ENCODE results near the gene ELMO1.

Gene ELMO1

DNA sequence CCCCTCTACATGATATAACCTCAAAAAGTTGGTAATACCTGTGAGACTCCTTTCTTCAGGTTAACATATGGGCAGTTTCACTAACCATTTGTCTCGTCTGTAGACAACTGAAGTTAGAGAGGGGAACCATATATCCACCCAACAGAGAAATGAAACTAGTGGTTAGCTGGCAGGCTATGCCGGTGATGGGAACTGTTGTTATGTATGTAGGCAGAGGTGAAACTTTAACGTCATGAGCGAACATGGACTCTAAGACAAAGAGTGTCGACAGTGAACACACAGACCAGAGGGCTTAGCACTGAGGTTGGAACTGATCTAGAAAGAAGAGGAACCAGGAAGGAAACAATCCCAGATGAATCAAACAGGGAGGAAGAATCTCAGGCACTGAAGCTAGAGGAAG, 112.4 kb downstream of the ELMO1 start:
- TF ChIP-seq, protein P1, sequence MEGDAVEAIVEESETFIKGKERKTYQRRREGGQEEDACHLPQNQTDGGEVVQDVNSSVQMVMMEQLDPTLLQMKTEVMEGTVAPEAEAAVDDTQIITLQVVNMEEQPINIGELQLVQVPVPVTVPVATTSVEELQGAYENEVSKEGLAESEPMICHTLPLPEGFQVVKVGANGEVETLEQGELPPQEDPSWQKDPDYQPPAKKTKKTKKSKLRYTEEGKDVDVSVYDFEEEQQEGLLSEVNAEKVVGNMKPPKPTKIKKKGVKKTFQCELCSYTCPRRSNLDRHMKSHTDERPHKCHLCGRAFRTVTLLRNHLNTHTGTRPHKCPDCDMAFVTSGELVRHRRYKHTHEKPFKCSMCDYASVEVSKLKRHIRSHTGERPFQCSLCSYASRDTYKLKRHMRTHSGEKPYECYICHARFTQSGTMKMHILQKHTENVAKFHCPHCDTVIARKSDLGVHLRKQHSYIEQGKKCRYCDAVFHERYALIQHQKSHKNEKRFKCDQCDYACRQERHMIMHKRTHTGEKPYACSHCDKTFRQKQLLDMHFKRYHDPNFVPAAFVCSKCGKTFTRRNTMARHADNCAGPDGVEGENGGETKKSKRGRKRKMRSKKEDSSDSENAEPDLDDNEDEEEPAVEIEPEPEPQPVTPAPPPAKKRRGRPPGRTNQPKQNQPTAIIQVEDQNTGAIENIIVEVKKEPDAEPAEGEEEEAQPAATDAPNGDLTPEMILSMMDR (conservative IDR thresholded peaks at IDR 0.05; ENCODE audit: low read length), result no peak
- DNase-seq (ENCODE audit: low read depth), result no peak
- no peak overlapping the region for H3K4me3 ChIP-seq (ENCODE audit: low read length)

DNA sequence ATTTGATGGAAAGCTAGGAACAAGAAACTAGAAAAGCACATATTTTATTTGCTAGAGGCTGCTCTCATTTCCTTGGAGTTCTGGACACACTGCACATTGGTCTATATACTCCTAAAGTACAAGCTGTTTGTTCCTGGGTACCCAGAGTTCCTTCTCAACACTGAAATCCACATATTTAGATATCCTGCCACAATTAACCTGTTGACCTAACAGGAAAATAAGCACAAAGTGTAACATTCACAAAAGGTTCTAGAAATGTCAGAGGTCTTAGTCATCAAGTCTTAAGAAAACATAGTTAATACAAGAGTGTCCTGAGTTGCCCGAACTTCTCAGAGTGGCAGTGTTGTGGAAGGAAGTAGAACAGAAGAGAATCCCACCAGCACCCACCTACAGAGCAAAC, 115.6 kb downstream of the ELMO1 start:
- TF ChIP-seq, protein P1 (conservative IDR thresholded peaks at IDR 0.05; ENCODE audit: low read length), result no peak
- no peak for DNase-seq (ENCODE audit: low read depth)
- H3K4me3 ChIP-seq (ENCODE audit: low read length), result no peak overlapping the region

DNA sequence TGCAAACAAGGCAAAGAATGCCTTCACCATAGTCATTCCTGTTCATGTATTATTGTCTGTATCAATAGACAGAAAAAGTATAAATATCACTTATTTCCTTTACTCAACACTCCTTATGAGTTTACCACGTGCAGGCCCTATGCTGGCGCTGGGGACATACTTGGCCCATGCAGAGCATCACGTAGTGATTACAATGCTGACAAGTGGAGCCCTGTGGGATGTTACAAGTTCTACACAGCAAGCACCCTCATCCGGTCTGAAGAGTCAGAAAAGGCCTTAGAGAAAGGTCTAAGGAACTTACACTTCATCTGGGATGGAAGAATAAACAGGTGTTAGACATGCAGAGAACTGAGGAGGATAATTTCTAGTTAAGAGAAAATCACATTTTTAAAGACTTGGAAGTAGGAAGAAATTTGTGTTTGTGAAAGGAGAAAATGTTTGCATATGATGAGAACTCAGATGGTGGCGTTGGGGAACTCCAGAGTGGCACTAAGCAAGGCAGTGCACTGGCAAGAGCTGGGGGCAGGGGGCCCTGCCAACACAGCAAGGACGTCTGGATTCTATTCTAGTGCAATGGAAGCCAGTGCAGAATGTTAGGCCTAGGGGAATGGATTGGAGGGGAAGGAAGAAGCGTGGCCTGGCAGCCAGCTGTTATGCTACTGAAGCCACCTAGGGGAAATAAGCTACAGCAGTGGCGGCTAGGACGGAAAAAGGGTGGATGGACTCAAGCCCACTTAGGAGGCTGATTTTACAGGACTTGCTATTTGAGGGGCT, 116.2 kb downstream of the ELMO1 start:
- no peak overlapping the region for H3K4me3 ChIP-seq (ENCODE audit: low read length)
- TF ChIP-seq, protein P1 (conservative IDR thresholded peaks at IDR 0.05; ENCODE audit: low read length), result no peak
- DNase-seq (ENCODE audit: low read depth), result no peak

DNA sequence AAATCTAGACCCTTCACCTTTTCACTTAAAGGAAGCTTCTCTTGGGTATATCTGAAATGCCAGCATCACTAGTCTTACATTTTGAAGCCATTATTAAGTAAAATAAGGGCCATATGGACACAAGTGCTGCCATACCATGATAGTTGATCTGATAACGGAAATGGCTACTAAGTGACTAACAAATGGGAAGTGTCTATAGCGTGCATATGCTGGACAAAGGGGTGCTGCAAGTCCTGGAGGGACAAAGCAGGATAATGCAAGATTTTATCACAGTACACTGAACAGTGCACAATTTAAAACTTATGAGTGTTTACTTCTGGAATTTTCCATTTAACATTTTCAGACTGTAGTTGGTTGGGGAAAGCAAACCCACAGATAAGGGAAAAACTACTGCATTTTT, 117.9 kb downstream of the ELMO1 start:
- TF ChIP-seq, protein P1 (conservative IDR thresholded peaks at IDR 0.05; ENCODE audit: low read length), result no peak
- no peak for DNase-seq (ENCODE audit: low read depth)

DNA sequence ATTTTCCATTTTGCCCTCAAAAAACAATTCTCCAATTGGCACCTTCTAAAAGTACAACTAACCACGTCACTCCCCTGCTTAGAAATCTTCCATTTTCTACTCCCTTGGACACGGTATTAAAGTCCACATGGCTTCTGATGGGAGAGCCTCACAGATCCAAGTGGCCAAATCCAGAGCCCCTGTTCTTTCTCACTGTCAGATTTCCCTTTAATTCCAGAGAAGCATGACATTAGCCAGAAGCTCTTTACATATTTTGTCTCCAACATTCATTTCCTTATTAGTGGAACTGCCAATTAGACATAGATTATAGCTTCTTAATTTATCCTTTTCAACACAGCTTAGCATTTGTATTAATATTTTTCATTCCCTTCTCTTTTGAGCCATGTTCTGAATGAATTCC, 118.7 kb downstream of the ELMO1 start:
- TF ChIP-seq, protein P1 (conservative IDR thresholded peaks at IDR 0.05; ENCODE audit: low read length), result no peak
- H3K4me3 ChIP-seq (ENCODE audit: low read length), result no peak overlapping the region
- DNase-seq (ENCODE audit: low read depth), result no peak

More for the DNA sequence above, 117.9 kb downstream of the ELMO1 start:
- no peak overlapping the region for H3K4me3 ChIP-seq (ENCODE audit: low read length)

DNA sequence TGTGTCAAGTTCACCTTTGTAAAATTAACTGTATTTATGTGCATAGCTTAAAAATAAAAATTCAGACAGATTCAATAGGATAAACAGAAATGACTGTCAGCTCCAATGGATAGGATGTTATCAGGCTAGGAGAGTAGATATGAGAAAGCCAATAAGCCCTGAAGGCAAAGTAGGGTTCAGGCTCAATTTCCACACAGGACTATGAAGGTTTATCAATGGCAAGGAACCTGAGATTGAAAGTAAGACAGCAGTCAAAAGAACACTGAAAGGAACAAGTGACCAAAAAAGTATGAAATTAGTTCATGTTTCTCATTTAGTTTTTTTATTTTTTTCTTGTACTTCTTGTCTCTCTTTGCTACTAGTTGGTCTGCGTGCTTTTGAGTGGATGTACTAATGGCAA, 121.4 kb downstream of the ELMO1 start:
- no peak overlapping the region for H3K4me3 ChIP-seq (ENCODE audit: low read length)
- TF ChIP-seq, protein P1 (conservative IDR thresholded peaks at IDR 0.05; ENCODE audit: low read length), result no peak
- no peak for DNase-seq (ENCODE audit: low read depth)

DNA sequence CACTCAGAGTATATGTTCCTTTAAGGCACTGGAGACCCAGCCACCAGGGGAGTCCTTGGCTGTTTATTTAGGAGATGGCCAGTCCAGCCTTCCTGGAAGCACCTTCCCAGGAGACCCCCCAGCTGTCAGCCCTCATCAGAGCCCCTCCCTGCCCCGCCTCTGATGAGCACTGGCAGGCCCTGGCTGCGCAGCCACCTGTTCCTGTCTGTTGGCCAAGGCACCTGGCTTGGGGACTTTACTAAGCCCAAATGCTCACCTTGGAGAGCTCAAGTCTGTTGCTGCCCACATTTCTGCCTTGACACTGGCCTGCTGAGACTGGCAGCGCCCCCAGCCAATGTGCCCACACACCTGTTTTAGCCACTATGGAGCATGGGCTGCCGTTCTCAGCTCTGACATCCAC, 124.7 kb downstream of the ELMO1 start:
- H3K4me3 ChIP-seq (ENCODE audit: low read length), result no peak overlapping the region
- no peak for DNase-seq (ENCODE audit: low read depth)
- TF ChIP-seq, protein P1 (conservative IDR thresholded peaks at IDR 0.05; ENCODE audit: low read length), result no peak

All from AG10803 (cell line).